NCI-H82 treated with DMSO at 0.1 percent for 48 hours (cell line): ENCODE measurements around the gene ZNF232.
A peak's percentile ranks its signal among the peaks of the same experiment; 100 is the strongest.
"Not testable (repeated sequence)": the region's sequence is repeated elsewhere in the genome, so short reads cannot be mapped to it uniquely, and the experiment has no call there.

Experiments used
- DNase-seq: peaks from one replicate; lab custom pipeline; 2025; ENCODE audit not compliant: unreplicated experiment; lab: John Stamatoyannopoulos, UW

The ZNF232 gene

GRCh38 chr17:5111402-5112204 is at the start of gene ZNF232:
ZNF232 (minus strand) TSS chr17:5111878; CDS start chr17:5111822, 56 bp downstream.
- peak; percentile 86 for DNase-seq

GRCh38 chr17:5160702-5161101 is 49.0 kb upstream of the ZNF232 start:
- not testable (repeated sequence) for DNase-seq

GRCh38 chr17:5146122-5146521 is 34.4 kb upstream of the ZNF232 start:
- not testable (repeated sequence) for DNase-seq

GRCh38 chr17:5142877-5143276 is 31.2 kb upstream of the ZNF232 start:
- not testable (repeated sequence) for DNase-seq

DNA sequence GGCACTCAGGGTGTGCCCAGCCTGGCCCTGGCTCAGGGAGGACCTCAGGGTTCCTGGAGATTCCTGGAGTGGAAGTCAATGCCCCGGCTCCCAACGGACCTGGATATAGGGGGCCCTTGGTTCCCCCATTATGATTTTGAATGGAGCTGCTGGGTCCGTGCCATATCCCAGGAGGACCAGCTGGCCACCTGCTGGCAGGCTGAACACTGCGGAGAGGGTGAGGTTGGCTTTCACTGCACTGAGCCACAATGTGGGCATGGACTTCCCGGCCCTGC is 27.7 kb upstream of the ZNF232 start:
- no peak for DNase-seq

DNA sequence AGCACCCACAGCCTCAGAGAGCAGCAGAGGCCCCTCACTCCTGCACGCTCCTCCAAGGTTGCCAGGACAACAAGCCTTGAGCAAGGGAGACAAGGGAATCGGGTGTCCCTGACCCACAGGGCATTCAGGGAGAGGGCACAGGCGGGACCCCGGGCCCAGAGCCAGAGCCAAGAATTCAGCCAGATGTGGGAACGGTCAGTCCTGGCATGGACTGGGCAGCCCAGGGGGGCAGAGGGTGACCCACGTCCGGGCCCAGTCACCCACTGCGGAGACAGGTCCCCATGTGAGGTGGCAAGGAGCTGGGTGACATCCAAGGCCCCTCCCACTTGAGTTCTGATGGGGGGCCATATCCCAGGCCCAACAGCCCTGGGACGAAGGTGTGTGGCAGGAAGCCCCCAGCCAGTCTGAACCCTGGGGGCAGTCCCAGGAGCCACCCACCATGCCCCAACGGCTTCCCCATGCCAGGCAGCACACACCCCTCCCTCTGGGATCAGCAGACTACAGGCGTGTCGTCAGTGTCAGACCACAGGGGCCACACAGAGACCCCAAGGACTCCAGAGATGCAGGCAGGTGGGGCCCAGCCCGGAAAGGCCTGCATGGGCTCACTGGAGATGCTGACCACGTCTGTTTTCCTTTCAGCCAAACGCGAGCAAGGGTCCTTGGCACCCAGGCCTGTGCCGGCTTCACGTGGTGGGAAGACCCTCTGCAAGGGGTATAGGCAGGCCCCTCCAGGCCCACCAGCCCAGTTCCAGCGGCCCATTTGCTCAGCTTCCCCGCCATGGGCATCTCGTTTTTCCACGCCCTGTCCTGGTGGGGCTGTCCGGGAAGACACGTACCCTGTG is 27.2 kb upstream of the ZNF232 start:
- DNase-seq, result no peak

GRCh38 chr17:5138198-5138544 is 26.5 kb upstream of the ZNF232 start:
- not testable (repeated sequence) for DNase-seq

GRCh38 chr17:5137511-5138197 is 26.0 kb upstream of the ZNF232 start:
- DNase-seq, result not testable (repeated sequence)

- not testable (repeated sequence) for DNase-seq
Observed at GRCh38 chr17:5136580-5137412, 25.1 kb upstream of the ZNF232 start.

GRCh38 chr17:5135726-5136579 is 24.3 kb upstream of the ZNF232 start:
- DNase-seq, result no peak

DNA sequence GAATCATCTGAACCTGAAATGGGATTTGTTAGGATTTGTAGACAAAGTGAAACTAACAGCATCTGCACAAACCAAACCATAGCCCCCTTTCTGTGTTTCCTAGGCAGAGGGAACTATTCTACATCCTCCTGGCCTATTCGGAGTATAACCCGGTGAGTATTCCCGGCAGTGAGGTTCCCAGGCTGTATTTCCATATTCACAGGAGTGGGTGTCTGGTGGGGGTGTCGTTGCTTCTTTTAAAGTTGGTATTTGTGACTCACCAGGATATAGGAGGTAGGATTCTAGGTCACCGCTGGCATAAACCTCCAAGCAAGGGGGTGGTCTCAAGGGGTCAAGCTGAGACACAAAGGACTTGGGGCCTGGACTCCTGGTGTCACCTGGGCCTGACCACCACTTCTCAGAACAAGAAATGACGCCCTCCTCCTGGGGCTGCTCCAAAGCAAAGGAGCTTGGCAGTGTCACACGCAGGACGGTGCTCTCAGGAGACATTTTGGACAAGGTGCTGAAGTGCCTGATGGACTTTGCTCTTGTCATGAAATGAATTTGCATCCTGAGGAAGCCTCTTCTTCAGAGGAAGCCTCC is 23.5 kb upstream of the ZNF232 start:
- not testable (repeated sequence) for DNase-seq

DNA sequence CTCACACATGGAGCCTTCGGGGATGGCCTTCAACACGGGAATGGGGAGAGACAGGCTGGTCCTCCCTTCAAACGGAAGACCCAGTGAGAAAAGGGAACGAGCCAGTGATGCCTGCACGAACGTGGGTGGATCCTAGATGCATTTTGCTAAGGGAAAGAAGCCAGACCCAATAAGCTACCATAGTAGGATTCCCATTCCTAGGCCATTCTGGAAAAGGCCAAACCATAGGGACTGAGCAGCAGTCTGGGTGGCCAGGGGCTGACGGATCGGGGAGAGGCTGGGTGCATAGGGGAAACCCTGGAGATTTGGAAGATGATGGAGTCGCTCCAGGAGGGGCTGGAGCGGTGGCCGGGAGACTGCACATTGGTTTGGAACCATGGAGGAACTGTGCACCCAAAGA is 22.9 kb upstream of the ZNF232 start:
- not testable (repeated sequence) for DNase-seq

- DNase-seq, result not testable (repeated sequence)
Observed at GRCh38 chr17:5133961-5134360, 22.3 kb upstream of the ZNF232 start.

DNA sequence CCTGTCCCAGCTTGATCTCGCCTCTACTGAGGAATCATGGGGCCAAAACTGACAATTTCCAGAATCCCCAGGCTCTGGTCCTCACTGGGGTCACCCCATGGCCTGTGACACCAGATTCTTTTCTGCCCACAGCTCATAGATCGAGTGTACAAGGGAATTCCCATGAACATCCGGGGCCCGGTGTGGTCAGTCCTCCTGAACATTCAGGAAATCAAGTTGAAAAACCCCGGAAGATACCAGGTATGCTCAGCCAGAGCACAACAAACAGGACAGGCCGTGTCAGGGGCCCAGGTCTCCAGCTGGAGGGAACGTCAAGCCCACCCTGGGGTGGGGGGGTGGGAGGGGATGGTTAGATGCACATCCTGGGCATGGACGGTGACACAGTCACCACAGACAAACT is 21.6 kb upstream of the ZNF232 start:
- DNase-seq, result no peak

- not testable (repeated sequence) for DNase-seq
Observed at GRCh38 chr17:5132503-5133225, 21.0 kb upstream of the ZNF232 start.

- not testable (repeated sequence) for DNase-seq
Observed at GRCh38 chr17:5131799-5132502, 20.3 kb upstream of the ZNF232 start.

DNA sequence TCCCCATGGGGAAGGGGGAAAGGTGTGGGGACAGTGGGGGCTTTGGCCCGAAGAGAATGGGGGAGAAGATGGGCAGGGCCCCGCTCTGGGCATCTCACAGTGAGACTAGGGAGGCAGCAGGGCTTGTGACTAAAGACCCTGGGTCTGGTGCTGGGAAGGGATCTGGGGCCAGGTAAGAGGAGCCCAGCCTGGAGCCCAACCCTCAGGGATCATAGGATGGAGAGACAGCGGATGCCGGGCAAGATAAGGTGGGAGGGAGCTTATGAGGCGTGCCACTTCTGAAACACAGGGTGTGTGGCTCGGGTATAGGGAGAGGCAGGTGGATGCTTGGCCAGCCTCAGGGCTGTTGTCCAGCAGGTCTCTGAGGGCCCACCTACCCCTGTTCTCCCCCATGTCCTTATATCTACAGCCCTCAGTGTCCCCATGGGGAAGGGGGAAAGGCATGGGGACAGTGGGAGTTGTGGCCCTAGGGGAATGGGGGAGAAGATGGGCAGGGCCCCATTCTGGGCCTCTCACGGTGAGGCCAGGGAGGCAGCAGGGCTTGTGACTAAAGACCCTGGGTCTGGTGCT is 19.6 kb upstream of the ZNF232 start:
- no peak for DNase-seq

GRCh38 chr17:5130687-5131086 is 19.0 kb upstream of the ZNF232 start:
- not testable (repeated sequence) for DNase-seq
